ENCODE data around the gene BCAP29.
A peak's percentile ranks its signal among the peaks of the same experiment; 100 is the strongest.

BCAP29 gene

DNA sequence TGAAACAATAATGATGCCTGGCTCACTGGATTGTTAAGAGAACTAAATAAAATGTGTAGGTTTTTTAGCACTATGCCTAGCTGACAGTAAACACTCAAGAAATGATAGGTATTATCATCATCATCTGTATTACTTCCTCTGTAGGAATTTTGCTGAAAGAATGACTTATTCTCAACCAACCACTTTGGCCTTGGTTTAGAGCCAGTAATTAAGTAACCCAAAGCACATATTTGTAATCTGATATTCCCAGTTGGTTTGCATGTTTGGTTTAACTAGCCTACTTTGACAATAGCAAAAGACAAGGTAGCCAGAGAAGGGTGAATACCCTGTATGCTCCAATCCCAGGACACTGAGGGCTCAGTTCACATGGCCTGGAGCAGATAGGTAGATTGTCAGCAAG lies 34.4 kb downstream of the BCAP29 start:
- TF ChIP-seq TCF12 (IDR thresholded peaks at IDR 0.05; ENCODE audit: low read depth) (no peak), CEBPB (IDR thresholded peaks at IDR 0.05) (peak; percentile 47), TEAD4 (IDR thresholded peaks at IDR 0.05) (peak; percentile 57), NFIC (IDR thresholded peaks at IDR 0.05) (peak; percentile 66)

DNA sequence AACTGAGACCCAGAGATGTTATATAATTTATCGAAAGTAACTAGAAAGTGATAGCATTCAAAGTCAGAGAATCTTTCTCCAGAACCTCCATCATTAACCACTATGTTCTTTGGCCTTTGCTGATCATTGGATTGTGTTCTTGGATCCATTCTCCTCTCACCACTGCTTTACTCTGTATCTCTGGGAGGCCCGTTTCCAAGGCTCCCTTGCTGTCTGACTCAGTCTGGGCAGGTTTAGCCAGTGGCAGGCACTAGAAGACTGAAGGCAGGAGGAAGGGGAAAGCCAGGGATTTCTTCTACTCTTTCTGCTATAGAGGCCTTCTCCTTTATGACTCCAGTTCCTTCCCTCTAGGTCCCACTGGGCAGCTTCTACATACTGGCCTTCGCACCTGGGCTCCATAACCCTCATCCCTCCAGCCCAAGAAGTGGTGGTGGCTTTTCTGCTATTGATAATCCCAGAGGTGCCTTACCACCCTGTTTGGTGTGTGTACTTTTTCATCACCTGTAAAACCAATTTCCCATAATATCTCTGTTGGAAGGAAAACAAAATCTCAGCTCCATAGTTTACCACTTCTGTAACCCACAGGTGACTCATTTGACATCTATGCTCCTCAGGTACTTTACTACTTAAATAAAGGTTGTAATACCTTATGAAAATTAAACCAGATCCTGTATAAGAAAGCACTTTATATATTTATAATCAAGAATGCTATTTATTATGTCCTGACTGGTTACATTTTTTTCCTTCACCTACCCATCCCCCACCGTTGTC lies 36.0 kb downstream of the BCAP29 start:
- TF ChIP-seq RAD21 (IDR thresholded peaks at IDR 0.05; ENCODE audit: low read depth) (no peak), YY1 (IDR thresholded peaks at IDR 0.05; ENCODE audit: low read depth) (no peak), TEAD4 (IDR thresholded peaks at IDR 0.05) (no peak)
- TF ChIP-seq, protein P1, sequence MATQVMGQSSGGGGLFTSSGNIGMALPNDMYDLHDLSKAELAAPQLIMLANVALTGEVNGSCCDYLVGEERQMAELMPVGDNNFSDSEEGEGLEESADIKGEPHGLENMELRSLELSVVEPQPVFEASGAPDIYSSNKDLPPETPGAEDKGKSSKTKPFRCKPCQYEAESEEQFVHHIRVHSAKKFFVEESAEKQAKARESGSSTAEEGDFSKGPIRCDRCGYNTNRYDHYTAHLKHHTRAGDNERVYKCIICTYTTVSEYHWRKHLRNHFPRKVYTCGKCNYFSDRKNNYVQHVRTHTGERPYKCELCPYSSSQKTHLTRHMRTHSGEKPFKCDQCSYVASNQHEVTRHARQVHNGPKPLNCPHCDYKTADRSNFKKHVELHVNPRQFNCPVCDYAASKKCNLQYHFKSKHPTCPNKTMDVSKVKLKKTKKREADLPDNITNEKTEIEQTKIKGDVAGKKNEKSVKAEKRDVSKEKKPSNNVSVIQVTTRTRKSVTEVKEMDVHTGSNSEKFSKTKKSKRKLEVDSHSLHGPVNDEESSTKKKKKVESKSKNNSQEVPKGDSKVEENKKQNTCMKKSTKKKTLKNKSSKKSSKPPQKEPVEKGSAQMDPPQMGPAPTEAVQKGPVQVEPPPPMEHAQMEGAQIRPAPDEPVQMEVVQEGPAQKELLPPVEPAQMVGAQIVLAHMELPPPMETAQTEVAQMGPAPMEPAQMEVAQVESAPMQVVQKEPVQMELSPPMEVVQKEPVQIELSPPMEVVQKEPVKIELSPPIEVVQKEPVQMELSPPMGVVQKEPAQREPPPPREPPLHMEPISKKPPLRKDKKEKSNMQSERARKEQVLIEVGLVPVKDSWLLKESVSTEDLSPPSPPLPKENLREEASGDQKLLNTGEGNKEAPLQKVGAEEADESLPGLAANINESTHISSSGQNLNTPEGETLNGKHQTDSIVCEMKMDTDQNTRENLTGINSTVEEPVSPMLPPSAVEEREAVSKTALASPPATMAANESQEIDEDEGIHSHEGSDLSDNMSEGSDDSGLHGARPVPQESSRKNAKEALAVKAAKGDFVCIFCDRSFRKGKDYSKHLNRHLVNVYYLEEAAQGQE (IDR thresholded peaks at IDR 0.05; ENCODE audit: low read depth) = no peak

- TF ChIP-seq TEAD4 (IDR thresholded peaks at IDR 0.05) (no peak), NFIC (IDR thresholded peaks at IDR 0.05) (no peak), TCF12 (IDR thresholded peaks at IDR 0.05; ENCODE audit: low read depth) (no peak), YY1 (IDR thresholded peaks at IDR 0.05; ENCODE audit: low read depth) (no peak), FOXM1 (IDR thresholded peaks at IDR 0.05; ENCODE audit: borderline replicate concordance, low read depth) (no peak), EP300 (IDR thresholded peaks at IDR 0.05; ENCODE audit: borderline replicate concordance) (no peak), EGR1 (IDR thresholded peaks at IDR 0.05) (no peak), USF1 (IDR thresholded peaks at IDR 0.05) (no peak), CREB1 (IDR thresholded peaks at IDR 0.05; ENCODE audit: low read depth) (no peak), TAF1 (IDR thresholded peaks at IDR 0.05; ENCODE audit: low read depth) (no peak), RAD21 (IDR thresholded peaks at IDR 0.05; ENCODE audit: low read depth) (no peak), ZBTB7A (IDR thresholded peaks at IDR 0.05; ENCODE audit: low read depth) (no peak)
- TF ChIP-seq, protein P1 (IDR thresholded peaks at IDR 0.05; ENCODE audit: low read depth) = no peak
Observed at GRCh38 chr7:107622429-107622828, 42.4 kb downstream of the BCAP29 start.

- no peak for TF ChIP-seq FOXM1 (IDR thresholded peaks at IDR 0.05; ENCODE audit: borderline replicate concordance, low read depth)
- no peak for TF ChIP-seq MAX (IDR thresholded peaks at IDR 0.05)
- TF ChIP-seq TCF12 (IDR thresholded peaks at IDR 0.05; ENCODE audit: low read depth) = no peak
- TF ChIP-seq CEBPB (IDR thresholded peaks at IDR 0.05) = no peak
- no peak for TF ChIP-seq EGR1 (IDR thresholded peaks at IDR 0.05)
- TF ChIP-seq USF1 (IDR thresholded peaks at IDR 0.05) = no peak
- no peak for TF ChIP-seq RAD21 (IDR thresholded peaks at IDR 0.05; ENCODE audit: low read depth)
- no peak for TF ChIP-seq ZBTB7A (IDR thresholded peaks at IDR 0.05; ENCODE audit: low read depth)
- TF ChIP-seq TAF1 (IDR thresholded peaks at IDR 0.05; ENCODE audit: low read depth) = no peak
- TF ChIP-seq, protein P1 (IDR thresholded peaks at IDR 0.05; ENCODE audit: low read depth) = no peak
- no peak for TF ChIP-seq EP300 (IDR thresholded peaks at IDR 0.05; ENCODE audit: borderline replicate concordance)
- no peak for TF ChIP-seq YY1 (IDR thresholded peaks at IDR 0.05; ENCODE audit: low read depth)
- TF ChIP-seq CREB1 (IDR thresholded peaks at IDR 0.05; ENCODE audit: low read depth) = no peak
- TF ChIP-seq NFIC (IDR thresholded peaks at IDR 0.05) = no peak
- TF ChIP-seq TEAD4 (IDR thresholded peaks at IDR 0.05) = no peak
Observed at GRCh38 chr7:107622894-107623293, 42.8 kb downstream of the BCAP29 start.

DNA sequence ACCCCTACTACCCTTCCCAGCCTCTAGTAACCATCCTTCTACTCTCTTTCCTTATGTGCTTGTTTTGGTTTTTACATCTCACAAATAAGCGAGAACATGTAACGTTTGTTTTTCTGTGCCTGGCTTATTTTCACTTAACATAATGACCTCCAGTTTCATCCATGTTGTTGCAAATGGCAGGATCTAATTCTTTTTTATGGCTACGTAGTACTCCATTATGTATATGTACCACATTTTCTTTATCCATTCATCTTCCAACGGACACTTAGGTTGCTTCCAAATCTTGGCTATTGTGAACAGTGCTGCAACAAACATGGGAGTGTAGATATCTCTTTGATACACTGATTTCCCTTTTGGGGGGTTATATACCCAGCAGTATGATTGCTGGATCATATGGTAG lies 47.0 kb downstream of the BCAP29 start:
- no peak for TF ChIP-seq CREB1 (IDR thresholded peaks at IDR 0.05; ENCODE audit: low read depth)
- no peak for TF ChIP-seq CEBPB (IDR thresholded peaks at IDR 0.05)
- no peak for TF ChIP-seq RAD21 (IDR thresholded peaks at IDR 0.05; ENCODE audit: low read depth)
- no peak for TF ChIP-seq EGR1 (IDR thresholded peaks at IDR 0.05)
- TF ChIP-seq YY1 (IDR thresholded peaks at IDR 0.05; ENCODE audit: low read depth) = no peak
- no peak for TF ChIP-seq TAF1 (IDR thresholded peaks at IDR 0.05; ENCODE audit: low read depth)
- no peak for TF ChIP-seq TCF12 (IDR thresholded peaks at IDR 0.05; ENCODE audit: low read depth)
- no peak for TF ChIP-seq TEAD4 (IDR thresholded peaks at IDR 0.05)
- TF ChIP-seq, protein P1 (IDR thresholded peaks at IDR 0.05; ENCODE audit: low read depth) = no peak
- no peak for TF ChIP-seq ZBTB7A (IDR thresholded peaks at IDR 0.05; ENCODE audit: low read depth)
- TF ChIP-seq FOXM1 (IDR thresholded peaks at IDR 0.05; ENCODE audit: borderline replicate concordance, low read depth) = no peak
- TF ChIP-seq USF1 (IDR thresholded peaks at IDR 0.05) = no peak

Measured in Ishikawa (cell line).